ENCODE measurements around the gene RCN1.

GRCh38 chr11:32115446-32115845 is 24.6 kb downstream of the RCN1 start:
- no peak for TF ChIP-seq CTCF (IDR thresholded peaks at IDR 0.05)
- no peak for TF ChIP-seq ZFX (IDR thresholded peaks at IDR 0.05; ENCODE audit: borderline replicate concordance)

All from 22Rv1 (cell line).